C4-2B (cell line): Measurements from ENCODE around the gene LENG9.

Experiments
- H3K27ac ChIP-seq: fragments of 450-650 bp; 2 replicates; pipeline ENCODE4 v1.5.1; 2017
- CTCF ChIP-seq: fragments of 450-650 bp; conservative IDR thresholded peaks from 2 replicates; pipeline ENCODE4 v1.5.1; 2017; ENCODE audit warnings: mild to moderate bottlenecking
- ZFX ChIP-seq: fragments of 450-650 bp; IDR thresholded peaks from 2 replicates; pipeline ENCODE4 v1.6.1; 2017

The LENG9 gene

GRCh38 chr19:54422136-54422535 lies 41.4 kb downstream of the LENG9 start:
- TF ChIP-seq CTCF (no peak), ZFX (no peak)
- no peak overlapping the region for H3K27ac ChIP-seq

- TF ChIP-seq ZFX (no peak), CTCF (no peak)
- H3K27ac ChIP-seq: no peak overlapping the region
Measured at GRCh38 chr19:54421521-54421920, 42.1 kb downstream of the LENG9 start.

- TF ChIP-seq CTCF: no peak
- TF ChIP-seq ZFX: no peak
- H3K27ac ChIP-seq: no peak overlapping the region
Measured at GRCh38 chr19:54421169-54421516, 42.4 kb downstream of the LENG9 start.

- no peak overlapping the region for H3K27ac ChIP-seq
- TF ChIP-seq ZFX (no peak), CTCF (no peak)
Measured at GRCh38 chr19:54420383-54421168, 43.0 kb downstream of the LENG9 start.

GRCh38 chr19:54420068-54420382 lies 43.6 kb downstream of the LENG9 start:
- no peak overlapping the region for H3K27ac ChIP-seq

GRCh38 chr19:54418930-54419800 lies 44.4 kb downstream of the LENG9 start:
- no peak overlapping the region for H3K27ac ChIP-seq

More at GRCh38 chr19:54420068-54420382, 43.6 kb downstream of the LENG9 start:
- TF ChIP-seq ZFX: no peak
- TF ChIP-seq CTCF: no peak

More at GRCh38 chr19:54418930-54419800, 44.4 kb downstream of the LENG9 start:
- no peak for TF ChIP-seq CTCF
- TF ChIP-seq ZFX: no peak
